Measurements from ENCODE around the gene PSME2.

DNA sequence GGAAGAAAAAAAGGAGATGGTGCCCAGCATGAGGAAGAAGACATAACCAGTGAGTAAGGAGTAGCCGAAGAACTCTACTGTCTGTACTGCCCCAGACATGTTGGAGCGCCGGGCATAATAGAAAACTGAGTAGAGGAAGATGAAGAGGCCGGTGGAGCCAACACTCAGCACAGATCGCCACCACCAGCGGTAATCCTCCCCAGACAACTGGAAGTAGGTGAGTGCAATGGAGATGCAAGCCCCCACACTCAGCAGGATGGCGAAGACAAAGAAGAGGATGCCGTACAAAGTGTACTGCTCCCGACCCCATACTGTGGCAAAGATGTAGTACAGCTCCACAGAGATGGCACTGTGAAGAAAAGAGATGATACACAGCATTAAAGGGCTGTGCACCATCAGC, 43.0 kb upstream of the PSME2 start:
- TF ChIP-seq POLR2A (IDR thresholded peaks at IDR 0.05; ENCODE audit: extremely low read depth, insufficient read length) (no peak), CTCF (IDR thresholded peaks at IDR 0.05; ENCODE audit: low read depth, low read length) (no peak)

Measured in NB4 (cell line).